GM12875 (cell line): Measurements from ENCODE around the gene RETN.

Experiments used
- H3K4me3 ChIP-seq: one replicate; pipeline ENCODE4 v1.5.1; 2011; ENCODE audit warnings: low read depth, low read length, control low read depth
- TF ChIP-seq, protein P1 (sequence below): IDR thresholded peaks from 2 replicates; pipeline ENCODE4 v1.5.1; 2011; ENCODE audit warnings: low read depth, mild to moderate bottlenecking, control low read depth, inconsistent platforms, low read length, moderate library complexity, borderline replicate concordance; ENCODE audit not compliant: insufficient read depth

The RETN gene, protein sequence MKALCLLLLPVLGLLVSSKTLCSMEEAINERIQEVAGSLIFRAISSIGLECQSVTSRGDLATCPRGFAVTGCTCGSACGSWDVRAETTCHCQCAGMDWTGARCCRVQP

DNA sequence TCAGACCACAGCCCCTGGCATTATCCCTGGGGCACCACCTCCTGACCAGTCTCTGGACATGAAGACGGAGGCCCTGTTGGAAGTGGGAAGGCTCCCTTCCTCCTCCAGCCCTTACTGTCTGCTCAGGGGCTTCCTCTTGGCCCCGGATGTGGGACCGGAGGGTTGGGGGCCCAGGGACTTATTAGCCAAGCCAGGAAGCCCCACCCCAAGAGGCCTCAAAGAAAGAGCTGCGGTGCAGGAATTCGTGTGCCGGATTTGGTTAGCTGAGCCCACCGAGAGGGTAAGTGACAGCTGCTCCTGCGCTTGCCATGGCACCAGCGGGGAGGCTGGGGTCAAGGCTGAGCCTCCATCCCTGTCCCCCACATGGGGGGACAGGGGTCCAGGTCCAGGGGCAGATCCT, at the start of gene RETN:
RETN (plus strand) TSS at position 208 of the 400 bp plus-strand sequence. CDS start 278 bp downstream, outside the sequence.
- TF ChIP-seq, protein P1, sequence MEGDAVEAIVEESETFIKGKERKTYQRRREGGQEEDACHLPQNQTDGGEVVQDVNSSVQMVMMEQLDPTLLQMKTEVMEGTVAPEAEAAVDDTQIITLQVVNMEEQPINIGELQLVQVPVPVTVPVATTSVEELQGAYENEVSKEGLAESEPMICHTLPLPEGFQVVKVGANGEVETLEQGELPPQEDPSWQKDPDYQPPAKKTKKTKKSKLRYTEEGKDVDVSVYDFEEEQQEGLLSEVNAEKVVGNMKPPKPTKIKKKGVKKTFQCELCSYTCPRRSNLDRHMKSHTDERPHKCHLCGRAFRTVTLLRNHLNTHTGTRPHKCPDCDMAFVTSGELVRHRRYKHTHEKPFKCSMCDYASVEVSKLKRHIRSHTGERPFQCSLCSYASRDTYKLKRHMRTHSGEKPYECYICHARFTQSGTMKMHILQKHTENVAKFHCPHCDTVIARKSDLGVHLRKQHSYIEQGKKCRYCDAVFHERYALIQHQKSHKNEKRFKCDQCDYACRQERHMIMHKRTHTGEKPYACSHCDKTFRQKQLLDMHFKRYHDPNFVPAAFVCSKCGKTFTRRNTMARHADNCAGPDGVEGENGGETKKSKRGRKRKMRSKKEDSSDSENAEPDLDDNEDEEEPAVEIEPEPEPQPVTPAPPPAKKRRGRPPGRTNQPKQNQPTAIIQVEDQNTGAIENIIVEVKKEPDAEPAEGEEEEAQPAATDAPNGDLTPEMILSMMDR: no peak
- H3K4me3 ChIP-seq: no peak within 1 kb of the TSS

DNA sequence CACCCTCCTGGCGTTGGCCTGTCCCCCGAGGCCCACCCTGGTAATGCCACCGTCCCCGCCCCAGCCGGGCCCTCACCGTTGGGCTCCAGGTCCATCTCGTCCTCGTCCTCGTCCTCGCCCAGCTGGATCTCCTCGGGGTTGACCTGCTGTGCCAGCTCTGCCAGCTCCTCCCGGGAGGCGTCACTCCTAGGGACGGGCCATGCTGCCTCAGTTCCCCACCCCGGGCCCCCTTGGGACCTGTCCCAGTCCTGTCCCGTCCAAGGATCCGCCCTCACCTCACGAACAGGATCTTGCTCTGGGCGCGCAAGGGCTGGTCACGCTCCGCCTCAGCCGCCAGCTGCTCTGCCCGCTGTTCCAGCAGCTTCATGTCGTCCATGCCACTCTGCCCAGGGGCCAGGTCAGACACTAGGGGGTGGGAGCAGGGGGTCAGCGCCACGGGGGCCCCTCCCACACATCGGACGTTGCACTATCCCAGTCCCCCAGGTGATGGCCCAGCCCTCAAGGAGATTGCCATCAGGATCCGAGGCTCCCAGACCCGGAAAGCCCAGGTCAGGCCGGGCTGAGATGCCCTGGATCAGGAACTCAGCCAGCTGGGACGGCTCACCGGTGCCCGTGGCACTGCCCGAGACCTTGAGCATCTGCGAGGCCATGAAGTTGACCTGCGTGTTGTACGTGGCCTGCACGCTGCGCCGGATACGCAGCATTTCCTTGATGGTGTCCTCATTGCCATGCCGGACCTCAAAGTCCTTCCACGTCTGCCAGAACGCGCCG, 49.0 kb upstream of the RETN start:
- TF ChIP-seq, protein P1: no peak
- H3K4me3 ChIP-seq: no peak overlapping the region

DNA sequence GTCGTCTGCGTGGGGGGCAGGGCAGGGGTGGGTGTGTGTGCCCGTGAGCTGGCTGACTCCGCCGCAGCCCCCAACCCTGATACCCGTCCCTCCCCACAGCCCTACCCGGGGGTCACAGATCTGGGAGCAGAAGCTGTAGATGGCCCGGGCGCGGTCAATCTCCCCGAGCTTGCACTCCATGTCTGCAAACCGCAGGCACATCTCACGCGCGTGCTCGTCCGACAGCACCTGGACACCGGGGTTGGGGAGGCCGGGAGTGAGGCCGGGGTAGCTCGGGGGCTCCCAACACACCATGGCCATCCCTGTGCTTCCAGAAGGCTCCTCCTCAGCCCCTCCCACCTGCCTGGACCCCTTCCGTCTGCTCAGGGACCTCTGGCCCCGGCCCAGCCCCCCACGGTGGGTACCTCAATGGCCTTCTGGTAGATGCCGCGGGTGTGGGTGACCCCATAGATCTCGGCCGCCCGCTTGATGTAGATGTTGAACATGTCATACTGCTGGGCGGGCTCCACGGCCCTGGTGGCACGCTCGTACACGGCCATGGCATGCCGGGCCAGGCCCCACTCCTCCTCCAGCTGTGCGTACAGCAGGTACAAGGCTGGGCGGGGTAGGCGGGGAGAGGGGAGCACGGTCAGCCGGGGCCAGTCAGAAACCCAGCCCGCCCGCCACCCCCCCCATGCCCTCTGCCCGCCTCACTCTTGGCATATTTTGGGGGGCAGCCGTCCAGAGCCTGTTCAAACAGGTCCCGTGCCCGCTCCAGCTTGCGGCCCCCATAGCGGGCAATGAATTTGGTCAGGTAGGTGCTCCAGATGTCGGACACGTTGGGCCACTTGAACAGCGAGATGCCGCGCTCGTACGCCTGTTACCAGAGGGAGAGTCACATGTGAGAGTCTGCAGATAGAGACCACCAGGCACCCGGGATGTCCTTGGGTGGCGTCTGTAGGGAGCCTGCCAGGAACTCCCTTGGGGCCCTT, 48.1 kb upstream of the RETN start:
- TF ChIP-seq, protein P1: no peak
- H3K4me3 ChIP-seq: no peak overlapping the region

DNA sequence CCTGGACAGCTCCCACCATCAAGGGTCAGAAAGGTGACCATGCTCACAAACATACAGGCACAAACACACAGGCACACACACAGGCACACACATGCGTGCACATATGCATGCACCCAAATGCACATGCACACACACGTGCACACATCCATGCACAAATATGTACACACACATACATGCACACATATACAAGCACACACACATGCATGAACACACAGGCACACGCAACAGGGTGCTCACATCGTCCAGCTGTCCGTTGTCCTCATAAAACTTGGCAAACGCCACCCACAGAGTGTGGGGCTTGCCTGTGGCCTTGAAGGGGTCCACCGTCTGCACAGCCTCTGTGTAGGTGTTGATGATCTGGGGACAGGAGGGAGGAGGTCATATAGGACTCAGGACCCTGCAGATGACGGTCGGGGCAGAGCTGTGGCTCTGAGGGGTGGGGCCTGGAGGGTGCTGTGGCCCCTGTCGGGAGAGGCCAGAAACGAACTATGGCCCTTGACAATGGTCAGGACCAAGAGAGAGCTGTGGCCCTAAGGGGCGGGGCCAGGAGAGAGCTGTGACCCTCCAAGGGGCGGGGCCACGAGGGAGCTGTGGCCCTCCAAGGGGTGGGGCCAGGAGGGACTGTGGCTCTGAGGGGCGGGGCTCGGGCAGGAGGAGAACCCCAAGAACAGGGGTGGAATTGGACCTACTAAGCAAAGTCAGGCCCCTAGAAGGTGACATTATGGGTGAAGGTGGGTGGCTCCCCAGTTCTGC, 45.7 kb upstream of the RETN start:
- TF ChIP-seq, protein P1: no peak

DNA sequence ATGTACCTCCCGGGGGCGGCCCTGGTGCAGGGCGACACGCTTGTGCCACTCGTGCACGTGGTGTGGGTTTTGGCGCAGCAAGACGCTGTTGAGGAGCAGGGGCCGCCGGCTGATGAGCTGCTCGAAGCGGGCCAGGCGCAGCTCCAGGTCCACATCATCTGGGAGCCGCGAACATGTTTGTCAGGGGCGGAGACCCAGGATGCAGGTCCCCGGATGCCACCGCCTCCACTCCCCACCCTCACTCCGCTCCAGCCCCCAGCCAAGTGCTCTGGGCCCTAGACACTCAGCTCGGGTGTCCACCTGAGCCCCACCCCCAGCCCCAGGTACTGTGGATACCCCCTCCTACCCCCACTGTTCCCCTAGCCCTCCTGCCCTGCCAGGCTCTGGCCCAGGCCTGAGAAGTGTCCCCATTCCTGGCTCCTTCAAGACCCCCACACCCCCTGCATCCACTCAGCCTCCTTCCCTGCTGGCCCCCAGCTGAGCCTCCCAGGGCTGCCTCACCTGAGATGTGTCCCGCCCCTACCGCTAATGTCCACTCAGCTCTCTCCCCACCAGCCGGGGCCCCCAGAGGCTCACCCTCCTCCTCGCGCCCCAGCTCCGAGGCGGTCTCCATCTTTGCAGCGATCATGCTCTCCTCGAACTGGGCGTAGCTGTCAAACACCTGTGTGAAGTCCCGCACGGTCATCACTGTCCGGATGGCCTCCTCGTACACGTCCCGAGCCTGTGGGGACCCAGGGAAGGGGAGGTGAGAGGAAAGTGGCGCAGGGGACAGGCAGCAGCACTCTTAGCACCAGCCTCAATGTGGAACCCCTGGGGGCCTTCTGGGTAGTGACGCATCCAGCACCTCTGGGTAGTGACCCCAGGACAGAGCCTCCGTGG, 44.9 kb upstream of the RETN start:
- H3K4me3 ChIP-seq: no peak overlapping the region
- TF ChIP-seq, protein P1: no peak

More for the DNA sequence above, 45.7 kb upstream of the RETN start:
- no peak overlapping the region for H3K4me3 ChIP-seq

DNA sequence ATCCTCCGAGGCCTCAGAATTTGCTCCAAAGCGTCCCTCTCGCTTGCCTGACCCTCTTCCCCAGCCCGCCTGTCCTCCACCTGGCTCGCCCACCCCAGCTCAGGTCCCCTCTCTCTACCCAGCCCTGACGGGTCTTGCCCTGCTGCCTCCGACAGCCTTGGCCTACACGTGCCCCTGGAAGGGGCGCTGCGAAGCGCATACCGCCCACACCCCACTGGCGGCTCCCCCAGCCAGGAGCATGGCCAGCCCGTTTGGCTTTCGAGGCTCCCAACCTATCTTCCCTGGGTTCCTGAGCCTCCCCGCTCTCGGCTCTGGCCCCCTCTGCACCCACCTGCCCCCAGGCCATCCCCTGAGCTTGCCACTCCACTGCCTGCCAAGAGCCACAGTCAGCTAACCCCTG, 44.0 kb upstream of the RETN start:
- TF ChIP-seq, protein P1: no peak
- no peak overlapping the region for H3K4me3 ChIP-seq
